GM18873 (cell line): Measurements from ENCODE around the gene NDST4.

Source experiments
- ATAC-seq: cut with Tn5 transposase; IDR thresholded peaks from one replicate; pipeline ENCODE4 v1.9.1; 2021; ENCODE audit warnings: mild to moderate bottlenecking, moderate library complexity, moderate number of reproducible peaks; ENCODE audit not compliant: unreplicated experiment, low FRiP score

Gene NDST4

GRCh38 chr4:114921191-114921590, 192.2 kb downstream of the NDST4 start:
- no peak for ATAC-seq

GRCh38 chr4:114911111-114911510, 202.3 kb downstream of the NDST4 start:
- ATAC-seq, result no peak

GRCh38 chr4:114907568-114907967, 205.9 kb downstream of the NDST4 start:
- no peak for ATAC-seq

GRCh38 chr4:114905017-114905416, 208.4 kb downstream of the NDST4 start:
- no peak for ATAC-seq

GRCh38 chr4:114900934-114901333, 212.5 kb downstream of the NDST4 start:
- ATAC-seq, result no peak

- no peak for ATAC-seq
These were observed 222.6 kb downstream of the NDST4 start for GRCh38 chr4:114890773-114891172.

- no peak for ATAC-seq
These were observed 226.7 kb downstream of the NDST4 start for GRCh38 chr4:114886761-114887160.

- no peak for ATAC-seq
These were observed 229.8 kb downstream of the NDST4 start for GRCh38 chr4:114883641-114884040.

GRCh38 chr4:114879916-114880669, 233.3 kb downstream of the NDST4 start:
- no peak for ATAC-seq

GRCh38 chr4:114875630-114876029, 237.8 kb downstream of the NDST4 start:
- ATAC-seq, result no peak

GRCh38 chr4:114874321-114874720, 239.1 kb downstream of the NDST4 start:
- ATAC-seq, result no peak

GRCh38 chr4:114870987-114871386, 242.4 kb downstream of the NDST4 start:
- ATAC-seq, result no peak

GRCh38 chr4:114866901-114867670, 246.3 kb downstream of the NDST4 start:
- ATAC-seq, result no peak

GRCh38 chr4:114864060-114864459, 249.4 kb downstream of the NDST4 start:
- ATAC-seq, result no peak

- ATAC-seq, result no peak
These were observed 252.6 kb downstream of the NDST4 start for GRCh38 chr4:114860786-114861185.

- no peak for ATAC-seq
These were observed 255.6 kb downstream of the NDST4 start for GRCh38 chr4:114857831-114858230.

- no peak for ATAC-seq
These were observed 273.4 kb downstream of the NDST4 start for GRCh38 chr4:114839986-114840385.

- ATAC-seq, result no peak
These were observed 282.8 kb downstream of the NDST4 start for GRCh38 chr4:114830628-114831027.

GRCh38 chr4:114827651-114828050, 285.8 kb downstream of the NDST4 start:
- no peak for ATAC-seq

- ATAC-seq, result no peak
These were observed 297.7 kb downstream of the NDST4 start for GRCh38 chr4:114815760-114816159.

GRCh38 chr4:114813961-114814360, 299.5 kb downstream of the NDST4 start:
- no peak for ATAC-seq
